HG03439 (cell line): Measurements from ENCODE around the gene IL13RA2.

ENCODE experiments used
- ATAC-seq: cut with Tn5 transposase; IDR thresholded peaks from one replicate; pipeline ENCODE4 v1.9.1; 2021; ENCODE audit warnings: mild to moderate bottlenecking, moderate library complexity; ENCODE audit not compliant: unreplicated experiment

The IL13RA2 gene

GRCh38 chrX:114997779-114998178 lies 19.6 kb downstream of the IL13RA2 start:
- no peak for ATAC-seq

GRCh38 chrX:114985967-114986592 lies 31.3 kb downstream of the IL13RA2 start:
- no peak for ATAC-seq

GRCh38 chrX:114976292-114976691 lies 41.1 kb downstream of the IL13RA2 start:
- ATAC-seq, result no peak

- ATAC-seq, result no peak
Measured at GRCh38 chrX:114973013-114973412, 44.4 kb downstream of the IL13RA2 start.

- ATAC-seq, result no peak
Measured at GRCh38 chrX:114970806-114971205, 46.6 kb downstream of the IL13RA2 start.

GRCh38 chrX:114964374-114964773 lies 53.0 kb downstream of the IL13RA2 start:
- ATAC-seq, result no peak

GRCh38 chrX:114962209-114962608 lies 55.2 kb downstream of the IL13RA2 start:
- ATAC-seq, result no peak

- ATAC-seq, result no peak
Measured at GRCh38 chrX:114959729-114960128, 57.7 kb downstream of the IL13RA2 start.
